ENCODE data around the gene STAT5B.
A peak's percentile ranks its signal among the peaks of the same experiment; 100 is the strongest.
"Not testable (repeated sequence)": the region's sequence is repeated elsewhere in the genome, so short reads cannot be mapped to it uniquely, and the experiment has no call there.

The STAT5B gene

GRCh38 chr17:42192189-42193126 lies 83.7 kb downstream of the STAT5B start:
- no peak for DNase-seq

GRCh38 chr17:42191275-42191608 lies 84.9 kb downstream of the STAT5B start:
- DNase-seq, result no peak

- DNase-seq, result no peak
Measured at GRCh38 chr17:42190491-42191274, 85.5 kb downstream of the STAT5B start.

DNA sequence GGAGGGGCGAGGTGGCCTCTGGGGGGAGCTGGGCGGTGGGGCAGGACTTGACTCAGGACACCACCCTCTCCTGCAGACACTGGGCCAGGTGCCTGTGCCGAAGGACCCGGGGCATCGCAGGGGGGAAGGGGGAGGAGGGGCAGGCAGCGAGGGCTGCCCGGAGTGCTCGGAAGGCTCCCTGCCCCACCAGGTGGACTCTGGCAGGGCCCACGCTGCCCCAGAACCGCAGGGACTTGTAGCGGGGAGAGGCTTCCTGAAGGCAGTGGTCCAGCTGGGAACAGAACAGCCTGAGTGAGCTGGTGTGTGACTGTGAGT lies 86.6 kb downstream of the STAT5B start:
- DNase-seq, result no peak

DNA sequence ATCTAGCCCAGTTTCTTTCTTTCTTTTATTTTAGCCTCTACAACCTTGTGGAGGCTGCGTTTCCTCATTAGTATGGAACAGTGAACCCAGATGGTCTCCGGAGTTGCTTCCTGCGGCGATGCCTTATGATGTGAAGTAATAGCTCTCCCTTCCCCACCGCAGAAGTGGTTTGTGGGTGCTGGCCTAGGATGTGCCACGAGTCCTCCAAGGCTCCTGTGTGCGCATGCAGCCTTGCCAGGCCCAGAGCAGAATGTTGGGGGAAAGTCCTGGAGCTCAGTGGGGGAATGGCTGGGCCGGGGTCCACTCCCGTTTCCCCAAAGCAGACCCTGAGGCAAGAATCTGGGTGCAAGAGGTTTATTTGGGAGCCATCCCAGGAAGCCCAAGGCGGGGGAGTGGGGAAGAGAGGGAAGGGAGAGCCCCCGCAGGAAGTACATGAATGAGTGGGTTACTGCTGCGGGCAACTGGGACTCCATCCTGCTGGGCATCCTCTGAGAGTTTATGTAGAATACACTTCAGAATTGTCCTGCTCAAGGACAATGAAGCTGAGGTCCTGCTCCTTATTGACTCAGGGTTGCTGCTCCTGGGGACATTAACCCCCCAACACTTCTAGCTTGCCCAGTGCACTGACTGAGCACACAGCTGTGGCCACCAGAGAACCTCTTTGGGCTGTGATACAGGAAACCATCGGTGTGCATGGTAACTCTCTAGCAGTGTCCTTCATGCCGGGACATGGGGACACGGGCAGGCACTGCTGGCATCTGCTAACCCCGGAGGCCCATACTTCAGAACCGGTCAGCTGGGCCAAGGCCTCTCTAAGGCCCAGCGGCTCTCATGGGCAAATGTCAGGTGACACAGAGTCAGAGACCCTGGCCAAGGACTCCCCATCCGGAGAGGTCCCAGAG lies 87.2 kb downstream of the STAT5B start:
- DNase-seq, result no peak

DNA sequence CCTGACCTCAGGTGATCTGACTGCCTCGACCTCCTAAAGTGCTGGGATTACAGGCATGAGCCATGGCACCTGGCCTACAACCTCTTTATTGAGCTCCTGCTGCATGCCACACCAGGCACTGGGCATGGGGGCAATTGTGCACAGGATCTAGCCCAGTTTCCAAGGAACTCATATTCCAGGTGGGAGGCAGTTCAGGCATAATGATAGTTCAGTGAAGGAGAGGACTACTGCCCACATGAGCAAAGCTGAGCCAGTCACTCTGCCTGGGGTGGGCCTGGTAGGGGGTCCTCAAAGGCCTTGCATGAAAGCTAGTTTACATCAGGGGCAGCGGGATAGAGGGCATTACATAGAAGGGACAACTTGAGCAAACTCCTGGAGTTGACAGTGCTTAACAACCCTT lies 88.4 kb downstream of the STAT5B start:
- no peak for DNase-seq

- not testable (repeated sequence) for DNase-seq
Measured at GRCh38 chr17:42186191-42186590, 90.0 kb downstream of the STAT5B start.

DNA sequence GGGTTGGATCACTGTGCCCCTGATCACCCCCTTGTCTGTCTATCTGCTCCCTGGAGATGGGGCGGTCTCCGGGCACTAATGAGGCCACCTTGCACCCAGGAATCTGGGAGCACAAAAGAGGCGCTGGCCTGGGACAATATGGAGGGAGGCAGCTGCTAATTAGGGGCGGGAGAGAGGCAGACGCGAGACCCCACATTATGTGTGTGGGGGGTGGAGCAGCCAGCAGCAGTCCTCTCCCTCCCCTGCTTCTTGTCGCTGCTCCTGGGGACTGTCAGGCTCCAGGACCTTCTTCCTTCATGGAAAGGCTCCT lies 90.6 kb downstream of the STAT5B start:
- no peak for DNase-seq

DNA sequence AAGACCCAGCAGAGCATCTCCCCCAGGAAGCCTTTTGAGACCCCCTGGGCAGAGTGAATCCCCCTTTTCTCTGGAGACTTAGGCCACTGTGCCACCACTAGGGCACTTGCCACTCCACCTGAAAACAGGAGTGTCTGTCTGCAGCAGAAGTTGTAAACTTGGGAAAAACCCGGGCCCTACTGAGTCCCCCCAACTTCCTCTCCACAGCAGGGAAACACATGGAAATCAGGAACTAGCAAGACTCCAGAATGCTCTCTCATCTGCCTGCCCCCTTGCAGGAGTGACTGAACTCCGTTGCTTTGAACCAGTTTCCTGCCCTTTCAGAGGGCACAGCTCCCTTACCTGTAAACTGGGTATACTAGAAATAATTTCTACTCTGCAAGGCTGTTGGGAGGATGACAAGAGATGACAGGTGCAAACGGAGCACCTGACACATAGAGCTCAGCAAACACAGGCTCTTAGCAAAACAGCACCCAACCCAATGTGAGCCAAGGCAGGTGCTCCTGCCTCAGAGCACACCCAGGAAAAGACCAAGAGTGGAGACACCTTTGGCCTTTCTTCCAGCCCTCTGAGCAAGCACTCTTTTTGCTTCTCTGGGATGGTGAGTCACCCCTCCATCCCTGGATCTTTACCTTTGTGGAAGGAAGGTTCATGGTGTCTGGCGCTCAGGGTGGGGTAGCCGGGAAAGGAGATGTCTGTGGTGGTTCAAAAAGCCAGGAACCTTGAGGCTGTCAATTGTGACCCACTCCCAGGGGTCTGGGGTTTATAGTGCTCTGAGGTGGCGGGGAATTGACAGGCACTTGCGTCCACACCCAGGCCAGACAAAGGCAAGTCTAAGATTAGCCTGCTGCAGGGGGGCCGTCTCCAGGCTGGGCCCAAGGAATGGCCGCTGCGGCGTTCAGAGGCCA lies 91.2 kb downstream of the STAT5B start, which contains the start of gene HCRT:
TSS of gene HCRT (minus strand) at position 740 of the 908 bp plus-strand sequence. CDS start at position 653, 87 bp downstream.
- peak; percentile 42 for DNase-seq

GRCh38 chr17:42183741-42184711 lies 92.2 kb downstream of the STAT5B start:
- DNase-seq, result peak; percentile 81

- peak; percentile 12 for DNase-seq
Measured at GRCh38 chr17:42182927-42183734, 93.1 kb downstream of the STAT5B start.

GRCh38 chr17:42181851-42182207 lies 94.4 kb downstream of the STAT5B start:
- no peak for DNase-seq

- peak; percentile 84 for DNase-seq
Measured at GRCh38 chr17:42180922-42181850, 95.0 kb downstream of the STAT5B start, which contains the start of gene KCNH4. KCNH4 (minus strand) TSS chr17:42181142; CDS start chr17:42180945, 197 bp downstream.

- DNase-seq, result peak; percentile 15
Measured at GRCh38 chr17:42180411-42180921, 95.7 kb downstream of the STAT5B start.

DNA sequence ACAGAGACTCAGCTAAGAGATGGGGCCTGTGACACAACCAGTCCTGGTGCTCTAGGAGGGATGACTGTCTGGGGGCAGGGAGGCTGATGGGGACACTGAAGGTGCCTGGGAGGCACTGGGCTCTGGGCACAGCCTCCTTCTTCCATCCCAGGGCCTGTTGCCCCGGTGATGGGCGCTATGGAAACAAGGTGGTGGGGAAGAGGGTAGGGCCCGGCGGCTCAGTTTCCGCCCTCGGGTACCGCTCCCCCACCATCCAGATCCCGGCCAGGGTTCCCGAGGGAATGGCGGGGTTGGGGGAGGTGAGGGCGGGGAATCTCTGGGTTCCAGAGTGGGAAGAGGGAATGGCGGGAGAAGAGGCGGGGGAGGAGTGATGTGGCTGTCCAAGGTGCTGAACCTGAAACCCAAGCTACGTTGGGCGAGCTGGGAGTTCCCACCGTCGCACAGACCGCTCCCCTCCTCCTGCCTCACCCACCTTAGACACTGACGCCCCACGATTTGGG lies 96.2 kb downstream of the STAT5B start:
- DNase-seq, result peak; percentile 39

DNA sequence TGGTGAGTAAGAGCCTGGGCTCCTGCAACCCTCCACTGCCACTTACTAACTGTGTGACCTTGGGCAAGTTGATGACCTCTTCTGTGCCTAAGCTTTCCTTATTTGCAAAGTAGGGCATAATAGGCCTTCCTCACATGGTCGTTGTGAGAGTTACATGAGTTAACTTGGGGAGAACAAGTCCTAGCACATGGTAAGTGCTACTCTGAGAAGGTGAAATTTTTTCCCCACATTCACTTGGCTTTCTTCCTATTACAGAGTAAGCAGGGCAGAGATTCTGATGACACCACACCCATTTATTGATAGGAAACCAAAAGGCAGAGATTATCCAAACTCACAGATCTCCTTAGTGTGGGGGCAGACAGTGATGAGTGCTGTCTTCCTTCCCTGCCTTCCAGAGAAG lies 96.9 kb downstream of the STAT5B start:
- no peak for DNase-seq

- no peak for DNase-seq
Measured at GRCh38 chr17:42178817-42179216, 97.4 kb downstream of the STAT5B start.

GRCh38 chr17:42177684-42178083 lies 98.5 kb downstream of the STAT5B start:
- DNase-seq, result no peak
